Keratinocyte (primary cell): ENCODE measurements around the gene TBCD. TPM values are rescaled to one million over a fixed set of nuclear protein-coding genes. Genes with fewer than 3 reads are reported as not detected.

Experiments used
- DNase-seq: peaks from one replicate; pipeline ENCODE4 v3.0.0-alpha.2; 2011; ENCODE audit warnings: low read depth, missing footprints, low spot score
- FAIRE-seq: peaks from 2 replicates; lab custom pipeline; 2011; peaks lifted over from hg19 to GRCh38; lab: Jason Lieb, UNC
- H2AFZ ChIP-seq: 2 replicates; pipeline ENCODE4 v1.6.0; 2012; ENCODE audit warnings: low read length, control low read depth, inconsistent platforms; ENCODE audit not compliant: control insufficient read depth
- H3K27ac ChIP-seq: 2 replicates; pipeline ENCODE4 v1.5.1; 2011; ENCODE audit warnings: low read length; ENCODE audit not compliant: control insufficient read depth, insufficient read depth
- H3K27me3 ChIP-seq: 3 replicates; pipeline ENCODE4 v1.6.0; 2011; ENCODE audit warnings: low read length; ENCODE audit not compliant: control insufficient read depth, insufficient read depth; ENCODE audit errors: extremely low read depth
- H3K36me3 ChIP-seq, 2 experiments: 2 replicates in 1 of 2; 3 replicates in 1 of 2; pipeline ENCODE4 v1.5.1; 2011; ENCODE audit warnings: low read length in 2 of 2, mild to moderate bottlenecking in 1 of 2; ENCODE audit not compliant: control insufficient read depth in 2 of 2, insufficient read depth in 2 of 2; ENCODE audit errors: extremely low read depth in 1 of 2
- H3K4me1 ChIP-seq: 3 replicates; pipeline ENCODE4 v1.5.1; 2011; ENCODE audit warnings: low read length; ENCODE audit not compliant: control insufficient read depth, insufficient read depth; ENCODE audit errors: extremely low read depth
- H3K4me2 ChIP-seq: 3 replicates; pipeline ENCODE4 v1.6.0; 2011; ENCODE audit warnings: low read depth, low read length; ENCODE audit not compliant: control insufficient read depth, insufficient read depth; ENCODE audit errors: extremely low read depth
- H3K4me3 ChIP-seq, 3 experiments: fragments of 200-600 bp in 1 of 3; sonication (generic) in 1 of 3; 2 replicates in 2 of 3; 3 replicates in 1 of 3; pipeline ENCODE4 v1.5.1; 2011 to 2016; ENCODE audit warnings: low read length in 3 of 3, mild to moderate bottlenecking in 3 of 3, control low read depth in 2 of 3, inconsistent platforms in 1 of 3, low read depth in 1 of 3, mixed read lengths in 1 of 3, mixed run types in 1 of 3, moderate library complexity in 1 of 3; ENCODE audit not compliant: control insufficient read depth in 2 of 3, insufficient read depth in 2 of 3; ENCODE audit errors: extremely low read depth in 1 of 3
- H3K79me2 ChIP-seq: 2 replicates; pipeline ENCODE4 v1.6.0; 2012; ENCODE audit warnings: low read length; ENCODE audit not compliant: control insufficient read depth, insufficient read depth
- H3K9ac ChIP-seq: 3 replicates; pipeline ENCODE4 v1.6.0; 2011; ENCODE audit warnings: low read length; ENCODE audit not compliant: control insufficient read depth, insufficient read depth; ENCODE audit errors: extremely low read depth
- H3K9me1 ChIP-seq: 3 replicates; pipeline ENCODE4 v1.6.0; 2011; ENCODE audit warnings: low read length; ENCODE audit not compliant: control insufficient read depth, insufficient read depth; ENCODE audit errors: extremely low read depth
- H3K9me3 ChIP-seq: 2 replicates; pipeline ENCODE4 v1.5.1; 2012; ENCODE audit warnings: low read depth, low read length; ENCODE audit not compliant: control insufficient read depth
- H4K20me1 ChIP-seq: 3 replicates; pipeline ENCODE4 v1.6.0; 2011; ENCODE audit warnings: low read length; ENCODE audit not compliant: control insufficient read depth, insufficient read depth; ENCODE audit errors: extremely low read depth
- EZH2 ChIP-seq: IDR thresholded peaks from one replicate; pipeline ENCODE4 v1.6.1; 2012; ENCODE audit warnings: inconsistent platforms, mild to moderate bottlenecking, low read length, moderate library complexity
- dilution Hi-C: fragments of 300-500 bp; cut with MboI; formaldehyde crosslinking; loops from one replicate; pipeline ENCODE4 v1.7.0; 2020; ENCODE audit warnings: low sequenced_read_pairs; ENCODE audit not compliant: extremely low pct_ligation_motif_present
- polyA plus RNA-seq, 5 experiments: library from polyadenylated mRNA; depleted of rRNA in 3 of 5; stranded (reverse) in 3 of 5; stranded (forward) in 1 of 5; unstranded in 1 of 5; fragments of >200 nt; gene quantifications; 1 replicate in 1 of 5; 2 replicates in 3 of 5; 3 replicates in 1 of 5; pipeline versions ENCODE4 v1.2.1 to v1.2.3, GENCODE V29; 2011 to 2012; ENCODE audit warnings: missing spikeins in 2 of 5, low read depth in 1 of 5, low replicate concordance in 1 of 5
- TF ChIP-seq, protein P1 (sequence below), 3 experiments: IDR thresholded peaks in 1 of 3; conservative IDR thresholded peaks in 1 of 3; optimal IDR thresholded peaks in 1 of 3; 2 replicates in 2 of 3; 3 replicates in 1 of 3; pipeline versions ENCODE3 to v1.5.1; 2011; ENCODE audit warnings: low read length in 3 of 3, mild to moderate bottlenecking in 3 of 3, moderate library complexity in 2 of 3, control low read depth in 1 of 3, inconsistent platforms in 1 of 3; ENCODE audit not compliant: insufficient read depth in 2 of 3; ENCODE audit errors: extremely low read depth in 1 of 3

Gene TBCD
- polyA plus RNA-seq, 1 donor (not counting 4 experiments of a cell fraction or from before 2014, with no cell fraction given) = 36.2 TPM

DNA sequence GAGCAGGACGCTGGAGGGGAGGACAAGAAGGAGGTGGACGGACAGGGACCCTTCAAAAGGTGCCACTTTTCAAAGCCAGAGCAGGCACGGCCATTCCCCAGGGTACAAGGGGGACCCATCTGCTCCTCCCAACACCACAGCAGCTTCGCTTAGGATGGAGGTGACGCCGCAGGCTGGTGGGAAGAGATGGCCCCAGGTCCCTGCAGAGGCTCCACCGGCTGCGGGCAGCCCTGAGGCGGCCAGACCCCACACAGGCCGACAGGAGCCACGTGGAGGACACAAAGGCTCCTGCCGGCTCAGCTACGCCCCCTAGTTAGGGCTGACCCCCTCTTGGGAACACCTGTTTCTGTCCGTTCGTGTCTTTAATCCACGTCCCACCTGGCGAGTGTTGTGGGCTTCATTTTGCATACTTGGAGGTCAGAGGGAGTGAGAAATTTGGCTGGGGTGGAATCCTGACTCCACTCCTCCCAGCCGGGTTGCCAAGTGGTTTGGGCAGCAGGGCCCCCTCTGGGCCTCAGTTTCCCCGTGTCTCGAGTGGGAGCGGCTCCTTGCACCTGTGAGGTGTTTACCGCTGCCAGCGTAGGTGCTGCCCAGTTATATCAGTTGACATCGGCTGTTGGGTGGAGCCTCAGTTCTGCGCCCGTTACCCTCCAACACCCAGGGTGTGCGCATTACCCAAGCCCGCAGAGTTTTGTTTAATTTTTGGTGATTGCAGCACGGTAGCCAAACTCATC, 41.2 kb upstream of the TBCD start:
- dilution Hi-C loops = no loop called here
- H3K9me3 ChIP-seq = no peaks in the 10 kb centered on the region
- no peak for TF ChIP-seq EZH2
- TF ChIP-seq, protein P1, sequence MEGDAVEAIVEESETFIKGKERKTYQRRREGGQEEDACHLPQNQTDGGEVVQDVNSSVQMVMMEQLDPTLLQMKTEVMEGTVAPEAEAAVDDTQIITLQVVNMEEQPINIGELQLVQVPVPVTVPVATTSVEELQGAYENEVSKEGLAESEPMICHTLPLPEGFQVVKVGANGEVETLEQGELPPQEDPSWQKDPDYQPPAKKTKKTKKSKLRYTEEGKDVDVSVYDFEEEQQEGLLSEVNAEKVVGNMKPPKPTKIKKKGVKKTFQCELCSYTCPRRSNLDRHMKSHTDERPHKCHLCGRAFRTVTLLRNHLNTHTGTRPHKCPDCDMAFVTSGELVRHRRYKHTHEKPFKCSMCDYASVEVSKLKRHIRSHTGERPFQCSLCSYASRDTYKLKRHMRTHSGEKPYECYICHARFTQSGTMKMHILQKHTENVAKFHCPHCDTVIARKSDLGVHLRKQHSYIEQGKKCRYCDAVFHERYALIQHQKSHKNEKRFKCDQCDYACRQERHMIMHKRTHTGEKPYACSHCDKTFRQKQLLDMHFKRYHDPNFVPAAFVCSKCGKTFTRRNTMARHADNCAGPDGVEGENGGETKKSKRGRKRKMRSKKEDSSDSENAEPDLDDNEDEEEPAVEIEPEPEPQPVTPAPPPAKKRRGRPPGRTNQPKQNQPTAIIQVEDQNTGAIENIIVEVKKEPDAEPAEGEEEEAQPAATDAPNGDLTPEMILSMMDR (optimal IDR thresholded peaks at IDR 0.05 in 1 of 3, IDR thresholded peaks at IDR 0.05 in 1 of 3, conservative IDR thresholded peaks at IDR 0.05 in 1 of 3; ENCODE audit: extremely low read depth in 1 of 3, insufficient read depth in 2 of 3, low read length in 3 of 3) = no peak

GRCh38 chr17:82713071-82713723, 38.7 kb upstream of the TBCD start:
- dilution Hi-C loops = no loop called here
- H3K27me3 ChIP-seq = no peaks in the 10 kb centered on the region
- H3K36me3 ChIP-seq = peaks cover 0 to 2% of the 10 kb centered on the region in 2 experiments
- H2AFZ ChIP-seq = no peak overlapping the region
- FAIRE-seq = no peak
- no peak overlapping the region for H3K9ac ChIP-seq
- DNase-seq = no peak
- H3K9me1 ChIP-seq = no peaks in the 10 kb centered on the region
- TF ChIP-seq, protein P1 (optimal IDR thresholded peaks at IDR 0.05 in 1 of 3, IDR thresholded peaks at IDR 0.05 in 1 of 3, conservative IDR thresholded peaks at IDR 0.05 in 1 of 3; ENCODE audit: extremely low read depth in 1 of 3, insufficient read depth in 2 of 3, low read length in 3 of 3) = no peak
- no peak for TF ChIP-seq EZH2
- no peak overlapping the region for H3K27ac ChIP-seq
- H4K20me1 ChIP-seq = no peaks in the 10 kb centered on the region
- H3K4me2 ChIP-seq = no peak overlapping the region
- H3K9me3 ChIP-seq = no peaks in the 10 kb centered on the region
- no peak overlapping the region for H3K4me3 ChIP-seq
- H3K4me1 ChIP-seq = peaks cover 13% of the 10 kb centered on the region
- H3K79me2 ChIP-seq = peaks cover 11% of the 10 kb centered on the region

More for the DNA sequence above, 41.2 kb upstream of the TBCD start:
- Histone ChIP-seq H2AFZ (no peak overlapping the region), H3K9ac (no peak overlapping the region), H3K79me2 (no peaks in the 10 kb centered on the region), H3K27ac (no peak overlapping the region), H4K20me1 (no peaks in the 10 kb centered on the region), H3K36me3 (no peaks in the 10 kb centered on the region), H3K4me3 (no peak overlapping the region), H3K4me1 (no peaks in the 10 kb centered on the region), H3K9me1 (no peaks in the 10 kb centered on the region), H3K4me2 (no peak overlapping the region), H3K27me3 (no peaks in the 10 kb centered on the region)
- DNase-seq = no peak
- FAIRE-seq = no peak
